NOMO-1 treated with DMSO at 0.1 percent for 48 hours (cell line): Measurements from ENCODE around the gene JUP.
A peak's percentile ranks its signal among the peaks of the same experiment; 100 is the strongest.

Experiments
- DNase-seq: peaks from one replicate; lab custom pipeline; 2025; ENCODE audit not compliant: unreplicated experiment; lab: John Stamatoyannopoulos, UW

JUP gene

DNA sequence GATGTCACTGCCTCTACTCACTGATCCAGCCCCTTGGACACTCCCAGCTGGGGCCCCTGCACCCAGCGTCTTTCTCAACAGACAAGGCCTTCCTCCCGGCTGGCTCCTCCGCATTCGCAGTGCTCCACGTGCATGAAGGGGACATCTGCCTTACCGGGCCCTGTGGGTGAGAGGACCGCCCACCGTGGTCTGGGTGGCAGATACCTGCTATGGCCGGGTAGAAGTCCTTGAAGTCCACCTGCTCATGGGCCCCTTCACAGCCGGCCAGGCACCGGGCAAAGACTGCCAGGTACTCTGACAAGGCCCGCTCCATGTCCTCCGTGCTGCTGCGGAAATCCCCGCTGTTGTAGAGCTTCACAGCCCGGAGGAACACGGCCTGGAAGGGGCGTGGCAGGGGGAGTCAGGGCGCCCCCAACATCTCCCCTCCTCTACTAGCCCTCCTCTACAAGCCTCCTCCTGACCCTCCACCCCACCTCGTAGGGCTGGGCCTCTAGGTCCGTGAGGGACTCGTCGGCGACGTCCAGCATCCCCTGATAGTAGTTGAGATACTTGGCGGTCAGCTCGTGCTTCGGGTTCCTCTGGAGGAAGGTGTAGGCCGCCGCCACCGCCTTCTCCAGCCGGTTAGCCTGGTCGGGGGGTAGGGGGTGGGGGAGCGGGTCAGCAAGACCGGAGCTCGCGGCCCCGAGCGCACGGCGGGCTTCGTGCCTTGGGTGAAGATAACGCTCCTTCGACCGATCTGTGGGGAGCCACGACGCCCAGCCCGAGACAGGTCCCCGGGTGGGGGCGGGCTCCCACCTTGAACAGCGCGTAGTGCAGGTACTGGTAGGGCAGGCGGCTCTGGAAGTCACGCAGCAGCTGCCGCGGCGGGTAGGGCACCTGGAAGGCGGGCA lies 24.4 kb upstream of the JUP start:
- DNase-seq: no peak

DNA sequence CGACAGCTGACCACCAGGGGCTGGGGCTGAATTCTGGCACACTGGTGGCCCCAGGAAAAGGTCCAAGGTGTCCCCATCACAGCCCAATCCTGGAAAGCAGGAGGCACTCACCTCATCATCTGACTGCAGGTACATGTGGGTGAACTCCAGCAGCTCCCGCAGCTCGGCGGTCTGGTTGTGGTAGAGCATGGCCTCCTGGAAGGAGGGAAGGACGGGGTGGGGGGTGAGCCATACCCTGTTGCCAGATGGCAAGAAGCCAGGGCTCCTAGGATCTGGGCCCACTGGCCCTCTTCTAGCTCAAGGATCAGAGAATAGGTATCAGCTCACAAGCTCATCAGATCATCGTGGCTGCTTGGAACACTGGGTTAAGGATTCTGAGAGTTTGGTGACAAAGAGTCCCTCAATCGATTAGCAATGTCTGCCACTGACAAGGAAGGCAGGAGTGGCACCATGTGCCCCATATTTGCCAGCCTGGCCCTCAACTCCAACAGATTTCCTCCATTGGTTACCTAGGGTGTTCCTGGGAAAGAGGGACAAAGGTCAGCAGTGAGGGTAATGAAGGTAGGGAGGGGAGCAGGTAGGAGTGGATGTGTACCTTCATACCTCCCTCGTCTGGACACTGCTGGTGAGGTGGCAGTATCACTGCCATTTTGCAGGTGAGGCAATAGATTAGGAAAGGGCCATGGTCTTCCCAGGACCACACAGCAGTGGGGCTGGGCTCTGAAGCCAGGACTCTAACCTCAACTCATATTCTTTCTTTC lies 20.4 kb upstream of the JUP start:
- DNase-seq: no peak

- peak; percentile 54 for DNase-seq
These were observed 16.8 kb upstream of the JUP start for GRCh38 chr17:41803049-41804020.

GRCh38 chr17:41801374-41802271 lies 15.1 kb upstream of the JUP start:
- DNase-seq: peak; percentile 45

GRCh38 chr17:41800601-41801373 lies 14.3 kb upstream of the JUP start:
- DNase-seq: no peak

DNA sequence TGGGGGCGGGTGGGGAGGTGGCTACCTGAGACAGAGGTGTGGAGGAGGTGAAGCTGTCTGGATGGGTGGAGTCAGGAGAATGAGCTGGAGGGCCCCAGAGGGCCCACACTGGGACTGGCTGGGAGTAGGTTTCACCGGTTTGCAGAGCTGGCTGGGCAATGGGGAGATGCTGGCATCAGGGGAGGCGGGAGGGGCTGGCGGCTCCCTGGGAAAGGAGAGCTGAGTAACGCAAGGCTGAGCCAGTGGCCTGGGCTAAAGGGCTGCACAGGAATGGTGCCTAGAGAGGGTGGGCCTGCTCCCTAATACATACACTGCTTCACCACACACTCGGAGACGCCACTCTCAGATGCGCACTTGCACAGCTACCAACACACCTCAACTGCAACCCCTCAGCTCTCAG lies 12.9 kb upstream of the JUP start:
- no peak for DNase-seq

GRCh38 chr17:41797377-41797776 lies 10.9 kb upstream of the JUP start:
- no peak for DNase-seq

- no peak for DNase-seq
These were observed 9.8 kb upstream of the JUP start for GRCh38 chr17:41796121-41796895.

- DNase-seq: no peak
These were observed 8.0 kb upstream of the JUP start for GRCh38 chr17:41794540-41794975.

DNA sequence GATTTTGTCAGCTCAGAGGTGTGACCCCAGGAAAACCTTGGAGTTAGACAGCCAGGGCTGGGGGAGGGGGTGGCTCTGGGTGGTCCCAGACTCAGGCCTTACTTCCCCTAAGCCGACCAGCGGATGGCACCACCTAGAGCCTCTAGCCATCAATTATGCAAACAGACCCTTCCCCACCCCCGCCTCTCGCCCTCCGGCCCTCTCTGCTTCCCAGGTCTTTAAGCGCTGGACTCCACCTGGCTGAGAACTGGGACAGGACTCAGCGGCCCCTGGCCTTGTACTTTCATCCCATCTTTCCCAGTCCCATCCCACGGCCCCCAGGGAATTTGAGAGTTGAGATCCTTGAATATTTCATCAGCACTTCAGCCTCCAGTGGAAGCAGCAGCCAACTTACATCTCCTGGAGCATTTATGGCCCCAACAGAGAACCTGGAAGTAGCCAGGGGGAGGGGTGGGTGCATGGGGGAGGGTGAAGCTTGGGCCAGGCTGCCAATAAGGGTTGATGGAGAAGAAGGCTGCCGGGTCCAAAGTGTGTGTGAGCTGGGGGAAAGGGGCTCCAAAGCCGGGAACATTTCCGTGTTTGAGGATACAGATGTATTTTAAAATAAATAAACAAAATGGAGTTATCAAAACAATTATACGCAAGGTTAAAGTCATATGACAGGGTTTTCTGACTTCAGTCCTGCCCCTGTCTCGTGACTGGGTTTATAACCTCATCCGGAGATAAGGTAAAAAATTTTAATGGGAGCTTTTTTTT lies 7.5 kb upstream of the JUP start:
- DNase-seq: no peak

GRCh38 chr17:41792845-41793783 lies 6.6 kb upstream of the JUP start:
- no peak for DNase-seq

GRCh38 chr17:41787021-41787418 lies 509 bp upstream of the JUP start:
- no peak for DNase-seq

DNA sequence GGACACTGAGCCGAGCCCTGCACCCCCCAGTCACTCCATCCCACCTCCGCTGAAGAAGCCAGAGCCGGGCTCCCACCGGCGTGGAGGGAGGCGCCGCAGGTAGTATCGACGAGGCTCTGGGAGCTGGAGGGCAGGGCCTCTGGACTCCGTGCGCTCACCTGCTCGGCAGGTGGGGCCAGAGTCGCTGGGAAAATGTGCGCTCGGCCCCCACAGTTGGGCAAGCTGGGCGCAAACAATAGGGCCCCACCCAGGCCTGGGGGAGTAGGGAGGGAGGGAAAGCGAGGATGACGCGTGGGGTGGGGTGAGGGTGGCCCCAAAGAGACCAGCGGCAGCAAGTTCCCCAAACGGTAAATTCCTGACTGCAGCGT lies 668 bp downstream of the JUP start:
- DNase-seq: no peak

DNA sequence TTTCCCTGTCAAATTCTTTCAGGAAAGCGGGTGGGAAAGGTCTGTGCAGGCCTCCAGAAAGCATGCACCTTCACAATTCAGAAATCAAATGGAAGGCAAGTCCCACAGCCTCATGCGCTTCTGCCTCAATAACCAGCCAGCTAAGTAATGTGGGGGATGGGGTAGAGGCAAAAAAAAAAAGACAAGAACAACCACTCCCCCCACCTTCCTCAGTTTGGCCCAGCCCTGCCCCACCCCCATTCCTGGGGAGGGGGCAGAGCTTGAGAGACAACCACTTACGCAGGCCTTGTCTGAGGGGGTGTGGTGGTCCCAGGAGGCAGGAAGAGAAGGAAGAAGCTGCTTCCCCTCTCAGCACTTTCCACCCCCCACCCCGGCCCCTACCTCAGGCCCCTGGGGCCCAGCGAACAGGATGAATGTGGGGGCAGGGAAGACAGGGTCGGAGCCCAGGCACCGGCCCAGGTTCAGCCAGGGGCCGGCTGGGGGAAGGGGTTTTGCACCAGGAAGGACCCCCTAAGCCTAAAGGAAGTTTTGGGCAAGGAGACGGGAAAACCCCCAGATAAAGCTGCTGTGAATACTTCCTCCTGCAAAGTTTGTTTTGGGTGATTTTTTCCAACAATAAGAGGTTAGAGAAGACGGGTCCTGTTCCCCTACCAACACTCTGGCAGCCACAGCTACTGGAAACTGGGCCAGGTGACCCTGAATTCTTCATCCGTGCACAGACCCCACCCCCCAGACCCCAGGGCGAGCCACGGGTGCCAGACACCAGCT lies 1.2 kb downstream of the JUP start:
- no peak for DNase-seq

DNA sequence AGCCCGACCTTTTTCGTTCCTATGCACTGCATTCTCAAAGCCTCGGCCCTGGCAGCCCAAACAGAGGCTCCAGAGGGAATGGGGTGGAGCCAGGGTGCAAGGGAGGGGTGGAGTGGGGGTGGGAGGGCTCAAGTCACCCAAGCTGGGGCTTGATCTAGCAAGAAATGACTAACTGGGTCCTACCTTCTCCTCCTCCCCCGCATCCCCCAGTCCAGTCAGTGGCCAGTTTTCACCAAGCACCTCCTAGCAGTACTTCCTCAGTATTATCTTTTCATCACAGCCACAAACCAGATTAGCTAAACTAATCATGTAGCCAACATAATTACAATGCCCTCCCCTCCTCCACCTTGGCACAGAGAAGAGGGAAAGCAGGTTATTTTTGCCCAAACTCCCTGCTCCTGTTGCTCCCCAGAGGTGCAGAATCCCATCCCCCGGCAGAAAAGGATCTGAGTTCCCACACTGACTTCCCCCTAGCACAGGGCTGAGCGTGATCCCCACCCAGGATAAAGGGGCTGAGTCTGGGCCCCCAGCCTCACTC lies 2.2 kb downstream of the JUP start:
- DNase-seq: no peak

DNA sequence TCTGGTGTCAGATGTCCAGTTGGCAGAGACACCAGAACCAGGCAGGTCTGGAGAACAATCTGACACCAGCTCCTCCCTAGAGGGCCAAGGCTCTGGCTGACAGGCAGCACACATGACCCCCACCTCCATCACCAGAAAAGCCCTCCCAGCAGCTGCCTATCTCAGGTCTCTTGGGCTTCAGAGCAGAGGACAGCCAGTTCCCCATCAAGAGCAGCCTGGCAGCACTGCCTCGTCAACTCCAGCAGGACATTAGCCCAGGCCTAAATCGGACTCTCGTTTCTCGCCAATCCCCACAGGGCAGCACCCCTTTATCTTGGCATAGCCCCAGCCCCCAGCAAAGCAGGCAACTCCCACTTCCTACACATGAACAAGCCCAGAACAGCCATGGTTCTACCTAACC lies 4.4 kb downstream of the JUP start:
- no peak for DNase-seq
